CD4-positive, CD25-positive, alpha-beta regulatory T cell (primary cell): ENCODE measurements around the gene LUM. TPM values are rescaled to one million over a fixed set of nuclear protein-coding genes. Genes with fewer than 3 reads are reported as not detected.

Experiments
- ATAC-seq, 2 donors: fragments of 150-1000 bp; cut with Tn5 transposase; one replicate each; pipeline ENCODE4 v1.10.0; 2021; ENCODE audit warnings: low read depth in 2 of 2, moderate number of reproducible peaks in 2 of 2, moderate library complexity in 1 of 2
- DNase-seq, 3 donors: peaks; one replicate each; pipeline versions ENCODE4 v3.0.0 to v3.0.0-alpha.2; 2012 to 2022; ENCODE audit warnings: mixed read lengths in 1 of 3
- H3K27ac ChIP-seq: one replicate; pipeline ENCODE4 v1.7.0; 2013; ENCODE audit warnings: mild to moderate bottlenecking, low read length; ENCODE audit not compliant: insufficient read depth, poor library complexity, severe bottlenecking
- H3K27me3 ChIP-seq: one replicate; pipeline ENCODE4 v1.7.0; 2013; ENCODE audit warnings: low read length; ENCODE audit not compliant: control insufficient read depth, insufficient read depth
- H3K36me3 ChIP-seq: one replicate; pipeline ENCODE4 v1.7.0; 2013; ENCODE audit warnings: mild to moderate bottlenecking, low read length, moderate library complexity; ENCODE audit not compliant: control insufficient read depth, insufficient read depth
- H3K4me1 ChIP-seq: 2 replicates; pipeline ENCODE4 v1.7.0; 2013; ENCODE audit warnings: mild to moderate bottlenecking, low read length; ENCODE audit not compliant: insufficient read depth, control insufficient read depth, poor library complexity, severe bottlenecking
- H3K4me3 ChIP-seq: one replicate; pipeline ENCODE4 v1.7.0; 2013; ENCODE audit warnings: low read depth, mild to moderate bottlenecking, low read length, moderate library complexity
- H3K9me3 ChIP-seq, 2 experiments: 1 replicate in 1 of 2; 2 replicates in 1 of 2; pipeline ENCODE4 v1.7.0; 2013; ENCODE audit warnings: low read length in 2 of 2, mild to moderate bottlenecking in 1 of 2, moderate library complexity in 1 of 2; ENCODE audit not compliant: control insufficient read depth in 2 of 2
- H3K27ac Mint-ChIP-seq, 3 donors: one replicate each; pipeline ENCODE4 v1.8.0; 2020 to 2022; ENCODE audit warnings: mild to moderate bottlenecking in 3 of 3, mixed read lengths in 3 of 3, moderate library complexity in 2 of 3
- H3K27me3 Mint-ChIP-seq: one replicate; pipeline ENCODE4 v1.8.0; 2022; ENCODE audit warnings: mild to moderate bottlenecking, mixed read lengths
- H3K36me3 Mint-ChIP-seq: one replicate; pipeline ENCODE4 v1.8.0; 2020; ENCODE audit warnings: mixed read lengths
- H3K4me1 Mint-ChIP-seq, 4 donors: one replicate each; pipeline ENCODE4 v1.8.0; 2020 to 2022; ENCODE audit warnings: mixed read lengths in 4 of 4, mild to moderate bottlenecking in 1 of 4
- H3K4me3 Mint-ChIP-seq, 4 donors: one replicate each; pipeline ENCODE4 v1.8.0; 2020 to 2022; ENCODE audit warnings: mild to moderate bottlenecking in 4 of 4, mixed read lengths in 4 of 4, moderate library complexity in 3 of 4
- H3K9me3 Mint-ChIP-seq, 7 donors: one replicate each; pipeline ENCODE4 v1.8.0; 2020 to 2022; ENCODE audit warnings: mixed read lengths in 7 of 7, mild to moderate bottlenecking in 3 of 7, moderate library complexity in 2 of 7
- polyA plus RNA-seq, 4 donors: library from polyadenylated mRNA; unstranded; fragments of 300-500 nt; fragmentation: Illumina TruSeq; gene quantifications; one replicate each; pipeline ENCODE4 v1.2.3, GENCODE V29; 2021
- total RNA-seq: library from RNA; stranded (reverse); gene quantifications from one replicate; pipeline ENCODE4 v1.2.3, GENCODE V29; 2022

LUM gene
- total and polyA plus RNA-seq, 5 donors from 2014 or later: not detected

GRCh38 chr12:91070936-91071335 lies 40.4 kb downstream of the LUM start:
- Mint-ChIP-seq H3K4me1 (no peaks in the 10 kb centered on the region), H3K9me3 (no peaks in the 10 kb centered on the region), H3K4me3 (no peak overlapping the region), H3K36me3 (no peaks in the 10 kb centered on the region), H3K27ac (no peak overlapping the region), H3K27me3 (peaks cover 4% of the 10 kb centered on the region)
- ATAC-seq (no peak), DNase-seq (no peak)
- H3K4me1 ChIP-seq: no peaks in the 10 kb centered on the region
- no peak overlapping the region for H3K4me3 ChIP-seq
- H3K36me3 ChIP-seq: no peaks in the 10 kb centered on the region
- no peaks in the 10 kb centered on the region for H3K9me3 ChIP-seq
- no peak overlapping the region for H3K27ac ChIP-seq
- H3K27me3 ChIP-seq: no peaks in the 10 kb centered on the region

GRCh38 chr12:91065396-91065795 lies 45.9 kb downstream of the LUM start:
- no peak for DNase-seq
- Histone ChIP-seq H3K36me3 (no peaks in the 10 kb centered on the region), H3K4me3 (no peak overlapping the region), H3K27me3 (no peaks in the 10 kb centered on the region), H3K27ac (no peak overlapping the region), H3K4me1 (no peaks in the 10 kb centered on the region), H3K9me3 (no peaks in the 10 kb centered on the region)
- Mint-ChIP-seq H3K4me3 (no peak overlapping the region), H3K27ac (no peak overlapping the region), H3K4me1 (no peaks in the 10 kb centered on the region), H3K27me3 (peaks cover 4% of the 10 kb centered on the region), H3K9me3 (no peaks in the 10 kb centered on the region), H3K36me3 (no peaks in the 10 kb centered on the region)
- ATAC-seq: no peak

GRCh38 chr12:91064640-91065039 lies 46.7 kb downstream of the LUM start:
- no peak for DNase-seq
- Mint-ChIP-seq H3K36me3 (no peaks in the 10 kb centered on the region), H3K4me1 (no peaks in the 10 kb centered on the region), H3K9me3 (no peaks in the 10 kb centered on the region), H3K27ac (no peak overlapping the region), H3K4me3 (no peak overlapping the region), H3K27me3 (peaks cover 4% of the 10 kb centered on the region)
- Histone ChIP-seq H3K27me3 (no peaks in the 10 kb centered on the region), H3K4me3 (no peak overlapping the region), H3K9me3 (no peaks in the 10 kb centered on the region), H3K36me3 (no peaks in the 10 kb centered on the region), H3K4me1 (no peaks in the 10 kb centered on the region), H3K27ac (no peak overlapping the region)
- ATAC-seq: no peak

- no peak overlapping the region for H3K4me3 ChIP-seq
- ATAC-seq: no peak
- H3K36me3 Mint-ChIP-seq: no peaks in the 10 kb centered on the region
- no peaks in the 10 kb centered on the region for H3K27me3 ChIP-seq
- H3K36me3 ChIP-seq: no peaks in the 10 kb centered on the region
- H3K27ac ChIP-seq: no peak overlapping the region
- no peaks in the 10 kb centered on the region for H3K4me1 Mint-ChIP-seq
- H3K27ac Mint-ChIP-seq: no peak overlapping the region
- no peak for DNase-seq
- H3K4me1 ChIP-seq: no peaks in the 10 kb centered on the region
- H3K27me3 Mint-ChIP-seq: no peaks in the 10 kb centered on the region
- no peaks in the 10 kb centered on the region for H3K9me3 Mint-ChIP-seq
- no peak overlapping the region for H3K4me3 Mint-ChIP-seq
- H3K9me3 ChIP-seq: no peaks in the 10 kb centered on the region
These were observed 50.2 kb downstream of the LUM start for GRCh38 chr12:91061091-91061490.

GRCh38 chr12:91059211-91059610 lies 52.1 kb downstream of the LUM start:
- H3K27ac Mint-ChIP-seq: no peak overlapping the region
- H3K4me1 Mint-ChIP-seq: no peaks in the 10 kb centered on the region
- no peaks in the 10 kb centered on the region for H3K4me1 ChIP-seq
- no peaks in the 10 kb centered on the region for H3K9me3 Mint-ChIP-seq
- no peak overlapping the region for H3K4me3 Mint-ChIP-seq
- no peak for ATAC-seq
- H3K27me3 ChIP-seq: no peaks in the 10 kb centered on the region
- DNase-seq: no peak
- H3K9me3 ChIP-seq: no peaks in the 10 kb centered on the region
- H3K27ac ChIP-seq: no peak overlapping the region
- no peak overlapping the region for H3K4me3 ChIP-seq
- H3K36me3 ChIP-seq: no peaks in the 10 kb centered on the region
- H3K36me3 Mint-ChIP-seq: no peaks in the 10 kb centered on the region
- no peaks in the 10 kb centered on the region for H3K27me3 Mint-ChIP-seq

- no peak for ATAC-seq
- no peak for DNase-seq
- Mint-ChIP-seq H3K4me3 (no peak overlapping the region), H3K36me3 (no peaks in the 10 kb centered on the region), H3K27ac (no peak overlapping the region), H3K4me1 (no peaks in the 10 kb centered on the region), H3K27me3 (no peaks in the 10 kb centered on the region), H3K9me3 (no peaks in the 10 kb centered on the region)
- no peaks in the 10 kb centered on the region for H3K36me3 ChIP-seq
- H3K4me3 ChIP-seq: no peak overlapping the region
- H3K27me3 ChIP-seq: no peaks in the 10 kb centered on the region
- H3K4me1 ChIP-seq: no peaks in the 10 kb centered on the region
- no peak overlapping the region for H3K27ac ChIP-seq
- no peaks in the 10 kb centered on the region for H3K9me3 ChIP-seq
These were observed 52.5 kb downstream of the LUM start for GRCh38 chr12:91058786-91059185.

- H3K4me3 ChIP-seq: no peak within 1 kb of the TSS
- ATAC-seq (no peak), DNase-seq (no peak)
- no peaks in the 10 kb centered on the region for H3K27me3 ChIP-seq
- no peak within 1 kb of the TSS for H3K27ac ChIP-seq
- Mint-ChIP-seq H3K4me3 (no peak within 1 kb of the TSS), H3K27ac (no peak within 1 kb of the TSS), H3K36me3 (no peaks in the 10 kb centered on the region), H3K9me3 (no peaks in the 10 kb centered on the region), H3K27me3 (no peaks in the 10 kb centered on the region), H3K4me1 (no peaks in the 10 kb centered on the region)
- no peaks in the 10 kb centered on the region for H3K4me1 ChIP-seq
- no peaks in the 10 kb centered on the region for H3K36me3 ChIP-seq
- H3K9me3 ChIP-seq: no peaks in the 10 kb centered on the region
These were observed 53.7 kb downstream of the LUM start, which contains the start of gene KERA for GRCh38 chr12:91057368-91058165. TSS of gene KERA (minus strand) at chr12:91058024. CDS start at chr12:91056281, 1,743 bp downstream.

GRCh38 chr12:91056488-91056887 lies 54.8 kb downstream of the LUM start:
- no peaks in the 10 kb centered on the region for H3K9me3 ChIP-seq
- Mint-ChIP-seq H3K27ac (no peak overlapping the region), H3K9me3 (no peaks in the 10 kb centered on the region), H3K36me3 (no peaks in the 10 kb centered on the region), H3K4me1 (no peaks in the 10 kb centered on the region), H3K27me3 (no peaks in the 10 kb centered on the region), H3K4me3 (no peak overlapping the region)
- no peaks in the 10 kb centered on the region for H3K4me1 ChIP-seq
- no peak overlapping the region for H3K27ac ChIP-seq
- H3K27me3 ChIP-seq: no peaks in the 10 kb centered on the region
- ATAC-seq (no peak), DNase-seq (no peak)
- H3K4me3 ChIP-seq: no peak overlapping the region
- no peaks in the 10 kb centered on the region for H3K36me3 ChIP-seq
